Pons (tissue), 1 donor: ENCODE results near the gene HOXB2.
A peak's percentile ranks its signal among the peaks of the same experiment; 100 is the strongest.

Source experiments
- DNase-seq: peaks from one replicate; pipeline ENCODE4 v3.0.0-alpha.2; 2016; ENCODE audit warnings: low spot score

The HOXB2 gene

DNA sequence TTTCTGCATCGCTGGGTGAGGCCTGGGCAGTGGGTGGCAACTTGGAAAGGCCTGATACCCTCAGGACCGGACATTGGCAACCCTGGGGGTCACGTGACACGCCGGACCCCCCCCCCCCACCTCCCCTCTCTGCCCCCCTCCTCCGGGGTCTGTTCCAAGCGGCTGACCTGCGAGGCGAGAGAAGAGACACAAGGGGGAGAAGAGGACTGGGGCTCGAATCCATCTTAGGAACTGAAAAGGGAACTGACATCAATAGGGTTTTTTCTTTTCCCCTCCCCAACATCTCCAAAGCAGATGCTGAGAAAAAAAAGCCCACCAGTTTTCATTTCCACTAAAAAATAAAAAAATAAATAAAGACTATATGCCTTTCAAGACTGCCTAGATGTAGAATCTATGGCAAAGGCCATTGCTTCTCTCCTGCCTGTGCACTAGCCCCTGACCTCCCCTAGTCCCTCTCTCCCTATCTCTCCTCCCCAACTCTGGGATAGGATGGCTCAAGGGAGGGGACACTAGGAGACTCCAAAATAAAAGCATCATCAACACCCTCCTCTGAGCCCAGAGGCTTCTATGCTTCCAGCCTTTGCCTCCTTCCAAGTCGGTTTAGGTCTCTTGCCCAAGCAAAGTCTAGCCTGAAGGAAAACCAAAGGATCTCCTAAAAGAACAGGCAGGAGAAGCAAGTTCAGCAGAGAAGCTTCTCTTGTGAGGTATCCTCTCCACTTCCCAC, 7.7 kb upstream of the HOXB2 start:
- DNase-seq, result no peak

DNA sequence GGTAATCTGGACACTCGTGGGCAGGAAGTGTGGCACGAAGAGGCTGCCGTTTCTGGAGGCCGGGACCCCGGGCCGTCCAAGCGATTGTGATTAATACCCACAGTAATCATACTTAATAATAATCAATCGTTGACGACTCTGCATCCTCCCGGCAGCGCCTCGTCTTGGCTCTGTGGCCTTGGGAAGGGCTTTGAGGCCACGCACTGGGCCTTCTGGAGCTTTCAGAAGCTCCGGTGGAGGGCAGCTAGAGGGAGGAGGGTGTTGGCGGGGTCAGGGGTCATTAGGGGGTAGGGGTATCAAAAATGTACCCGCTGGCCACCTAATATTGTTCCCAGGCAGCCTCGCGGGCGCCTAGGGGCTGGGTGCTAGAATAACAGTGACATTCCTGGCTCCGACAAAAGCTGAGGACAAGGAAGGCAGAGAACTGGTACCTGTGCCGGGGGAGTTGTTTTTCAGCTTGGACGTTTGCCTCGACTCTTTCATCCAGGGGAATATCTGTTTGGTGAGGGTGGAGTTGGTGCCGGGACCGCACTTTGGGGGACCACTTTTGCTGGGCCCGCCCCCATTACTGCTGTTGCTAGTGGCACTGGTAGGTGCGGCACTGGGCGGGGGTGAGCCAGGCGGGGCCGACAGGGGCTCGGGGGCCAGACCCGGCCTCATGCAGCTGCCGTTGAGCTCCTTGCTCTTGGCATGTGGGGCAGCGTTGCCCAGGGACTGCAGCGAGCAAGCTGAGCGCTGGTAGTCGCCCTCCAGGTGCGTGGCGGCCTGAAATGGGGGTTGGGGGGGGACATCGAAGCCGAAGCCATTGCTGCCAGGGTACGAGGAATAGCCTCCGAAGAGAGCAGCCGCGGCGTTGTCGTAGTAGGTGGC, 6.9 kb upstream of the HOXB2 start:
- DNase-seq, result no peak

DNA sequence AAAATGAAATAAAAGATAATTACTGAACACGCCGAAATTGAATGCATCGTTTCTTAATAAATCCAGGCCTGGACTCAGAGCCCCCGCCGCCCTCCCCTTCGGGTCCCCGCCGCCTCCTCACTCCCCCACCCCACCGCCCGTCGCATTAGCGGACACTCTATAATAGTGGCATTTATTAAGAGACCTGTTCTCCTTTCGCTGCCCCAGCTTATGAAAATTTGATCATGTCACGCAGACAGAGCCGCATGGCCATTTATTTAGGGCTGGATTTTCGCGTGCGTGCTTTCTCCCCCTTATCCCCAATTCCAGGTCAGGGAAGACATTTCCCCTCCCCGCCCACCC, 6.3 kb upstream of the HOXB2 start:
- no peak for DNase-seq

DNA sequence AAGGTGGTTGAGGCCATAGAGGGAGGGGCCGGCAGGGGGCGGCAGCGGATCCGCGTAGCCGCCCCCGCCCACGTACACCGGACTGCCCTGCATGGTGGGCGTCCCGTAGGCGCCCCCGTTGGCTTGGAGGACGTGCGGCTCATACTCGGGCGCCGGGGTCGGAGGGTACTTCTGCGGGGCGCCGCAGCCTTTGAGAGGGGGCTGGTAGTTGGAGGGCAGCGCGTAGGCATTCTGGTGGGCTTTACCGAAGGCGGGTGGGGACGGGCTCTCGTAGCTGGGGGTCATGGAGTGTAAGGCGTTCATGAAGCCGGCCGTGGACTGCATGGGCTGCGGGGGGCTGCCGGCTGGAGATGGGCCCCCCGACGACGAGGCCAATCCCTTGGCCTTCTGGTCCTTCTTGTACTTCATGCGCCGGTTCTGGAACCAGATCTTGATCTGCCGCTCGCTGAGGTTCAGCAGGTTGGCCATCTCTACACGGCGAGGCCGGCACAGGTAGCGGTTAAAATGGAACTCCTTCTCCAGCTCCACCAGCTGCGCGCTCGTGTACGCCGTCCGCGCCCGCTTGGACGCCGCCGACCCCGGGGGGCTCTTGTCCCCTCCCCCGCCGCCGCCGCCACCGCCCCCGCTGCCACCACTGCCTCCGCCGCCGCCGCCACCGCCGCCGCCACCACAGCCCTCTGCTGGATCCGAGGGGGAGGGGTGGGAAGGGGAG, 5.7 kb upstream of the HOXB2 start:
- DNase-seq, result no peak

DNA sequence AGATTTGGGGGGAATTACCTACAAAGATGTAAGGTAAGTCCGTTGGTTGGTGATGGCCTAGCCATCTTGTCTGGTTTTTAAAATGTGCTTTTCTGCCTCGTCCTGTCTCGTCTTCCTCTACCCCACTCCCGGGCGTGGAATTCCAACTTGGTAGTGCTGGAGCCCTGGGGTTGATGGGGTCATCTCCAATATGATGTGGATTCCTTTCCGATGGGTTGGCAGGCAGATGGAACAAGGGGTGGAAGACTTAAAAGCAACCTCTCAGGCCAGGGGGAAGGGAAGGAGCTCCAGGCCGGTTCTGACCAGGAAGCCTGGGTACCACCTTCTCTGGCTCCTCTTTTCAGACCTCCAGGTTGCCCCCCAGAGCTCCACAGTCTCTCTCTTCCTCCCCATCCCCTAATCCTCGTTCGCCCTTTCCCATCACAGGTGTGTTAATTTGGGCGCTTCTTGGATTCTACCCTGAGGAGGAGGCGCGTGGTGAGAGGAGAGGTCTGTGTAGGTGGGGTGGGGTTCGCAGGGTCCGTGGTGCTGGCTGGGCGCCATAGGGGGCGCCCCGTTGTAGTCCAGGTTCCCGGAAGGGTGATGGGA, 5.1 kb upstream of the HOXB2 start:
- no peak for DNase-seq

DNA sequence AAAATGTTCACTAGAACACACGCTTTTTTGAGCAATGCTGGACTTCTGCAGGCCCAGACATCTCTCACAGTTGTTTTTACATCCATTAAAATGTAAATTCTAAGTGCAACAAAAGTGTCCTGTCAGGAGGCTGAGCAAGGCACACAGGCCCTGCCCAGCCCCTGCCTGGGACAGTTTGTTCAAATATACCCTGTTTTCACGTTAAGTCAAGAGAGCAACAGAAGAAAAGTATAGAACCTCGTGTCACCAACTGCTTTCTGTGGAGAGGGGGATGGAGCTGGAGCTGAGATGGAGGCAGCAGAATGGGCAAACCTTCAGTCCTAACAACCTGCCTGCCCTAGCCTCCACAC, 4.3 kb upstream of the HOXB2 start:
- no peak for DNase-seq

DNA sequence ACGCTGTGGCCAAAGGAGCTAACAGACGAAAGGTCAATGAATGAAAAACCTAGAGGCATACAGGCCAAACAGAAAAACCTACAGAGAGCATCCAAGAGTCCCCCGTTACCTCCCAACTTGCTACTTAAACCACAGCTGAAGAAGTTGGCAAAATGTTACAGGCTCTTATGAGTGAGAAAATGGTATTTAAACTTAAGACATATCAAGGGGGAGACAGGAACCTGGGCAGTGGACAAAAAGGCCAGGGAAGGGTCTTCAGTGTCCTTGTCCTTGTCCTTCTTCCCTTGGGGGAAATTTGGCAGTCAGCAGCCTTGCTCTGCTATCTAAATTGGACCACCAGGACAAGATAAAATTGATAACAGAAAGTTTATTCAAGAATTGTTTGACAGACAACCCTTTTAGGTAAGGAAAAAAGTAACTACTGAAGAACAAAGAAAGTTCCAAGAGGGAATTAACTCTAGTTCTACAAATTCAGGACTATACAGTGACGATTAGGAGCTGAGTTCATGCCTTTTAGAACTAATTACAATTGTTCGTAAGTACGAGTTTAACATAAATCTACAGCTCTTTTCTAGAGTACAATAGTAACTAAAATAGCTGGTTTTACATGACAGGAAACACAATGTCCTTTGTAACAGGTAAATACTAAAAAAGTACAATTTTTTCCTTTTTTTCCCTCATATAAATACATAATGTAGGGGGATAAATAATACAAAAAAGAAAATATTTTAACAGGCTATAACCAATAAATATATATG, 3.8 kb upstream of the HOXB2 start:
- DNase-seq, result no peak

DNA sequence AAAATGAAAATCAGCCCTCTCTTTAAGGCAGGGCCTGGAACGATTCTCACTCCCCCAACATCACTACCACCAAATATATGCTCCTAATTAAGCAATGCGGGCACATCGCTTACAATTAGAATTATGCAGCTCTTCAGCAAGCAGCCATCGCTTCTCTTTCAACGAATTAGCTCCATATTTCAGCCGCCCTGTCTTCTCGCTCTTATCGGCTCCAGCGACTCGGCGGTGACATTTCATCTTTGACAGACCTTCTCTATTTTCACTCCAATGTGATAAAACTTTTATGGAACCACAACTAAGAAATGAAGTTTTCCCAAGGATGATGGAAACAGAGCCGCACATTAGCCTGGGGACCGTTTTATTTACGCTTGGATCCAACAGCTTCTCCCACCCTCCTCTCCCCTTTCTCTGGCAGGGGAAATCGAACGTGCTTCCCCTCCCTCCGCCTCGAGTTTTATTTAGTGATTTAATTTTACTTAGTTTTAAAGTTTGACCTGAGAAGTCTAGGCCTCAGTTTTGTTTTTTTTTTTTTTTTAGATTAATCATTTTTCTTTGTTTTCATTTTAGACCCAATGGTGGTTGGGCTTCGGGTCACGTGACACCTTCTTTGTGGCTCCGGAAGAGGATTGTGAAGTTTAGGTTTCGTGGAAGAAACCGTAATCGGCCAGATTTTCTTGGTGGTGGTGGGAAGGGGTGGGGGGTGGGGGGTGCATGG, 3.1 kb upstream of the HOXB2 start:
- DNase-seq, result no peak

DNA sequence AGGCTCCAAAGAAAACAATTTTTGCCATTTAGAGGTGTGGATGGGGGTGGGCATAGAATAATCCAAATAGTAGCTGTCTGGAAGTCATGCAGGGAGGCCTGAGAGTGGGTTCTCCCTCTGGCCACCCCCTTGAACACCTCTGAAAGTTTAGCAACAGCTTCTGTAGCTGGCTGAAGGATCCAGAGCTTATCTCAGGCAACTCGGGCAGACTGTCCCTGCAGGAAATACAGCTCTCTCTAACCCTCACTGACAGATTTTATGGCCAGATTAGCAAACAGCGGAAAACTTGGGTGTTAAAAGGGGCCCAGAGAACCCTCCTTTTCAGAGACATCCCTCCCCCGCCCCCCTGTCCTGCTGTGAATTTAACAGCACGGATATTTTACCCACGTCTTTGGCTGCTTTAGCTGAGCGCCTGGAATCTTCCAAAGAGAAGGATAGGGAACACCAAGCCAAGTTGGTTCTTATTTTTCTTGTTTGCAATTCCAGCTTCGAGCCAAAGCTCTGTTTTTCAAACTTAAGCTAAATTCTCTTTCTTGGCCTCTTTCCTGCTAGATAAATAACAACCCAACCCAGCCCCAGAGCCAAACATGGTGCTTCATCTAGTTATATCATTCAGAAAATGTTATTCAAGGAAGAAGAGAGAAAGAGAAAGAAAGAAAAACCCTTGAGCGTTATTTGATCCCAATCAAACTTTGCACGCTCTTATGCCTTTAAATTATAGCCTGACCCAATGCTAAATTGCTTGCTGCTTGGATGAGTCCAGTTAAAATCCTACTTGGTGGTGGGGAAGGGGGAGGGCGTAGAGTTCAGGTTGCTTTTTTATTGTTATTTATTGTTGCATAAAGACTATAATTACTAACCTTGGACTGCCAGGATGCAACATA, 2.3 kb upstream of the HOXB2 start:
- DNase-seq, result peak; percentile 47

DNA sequence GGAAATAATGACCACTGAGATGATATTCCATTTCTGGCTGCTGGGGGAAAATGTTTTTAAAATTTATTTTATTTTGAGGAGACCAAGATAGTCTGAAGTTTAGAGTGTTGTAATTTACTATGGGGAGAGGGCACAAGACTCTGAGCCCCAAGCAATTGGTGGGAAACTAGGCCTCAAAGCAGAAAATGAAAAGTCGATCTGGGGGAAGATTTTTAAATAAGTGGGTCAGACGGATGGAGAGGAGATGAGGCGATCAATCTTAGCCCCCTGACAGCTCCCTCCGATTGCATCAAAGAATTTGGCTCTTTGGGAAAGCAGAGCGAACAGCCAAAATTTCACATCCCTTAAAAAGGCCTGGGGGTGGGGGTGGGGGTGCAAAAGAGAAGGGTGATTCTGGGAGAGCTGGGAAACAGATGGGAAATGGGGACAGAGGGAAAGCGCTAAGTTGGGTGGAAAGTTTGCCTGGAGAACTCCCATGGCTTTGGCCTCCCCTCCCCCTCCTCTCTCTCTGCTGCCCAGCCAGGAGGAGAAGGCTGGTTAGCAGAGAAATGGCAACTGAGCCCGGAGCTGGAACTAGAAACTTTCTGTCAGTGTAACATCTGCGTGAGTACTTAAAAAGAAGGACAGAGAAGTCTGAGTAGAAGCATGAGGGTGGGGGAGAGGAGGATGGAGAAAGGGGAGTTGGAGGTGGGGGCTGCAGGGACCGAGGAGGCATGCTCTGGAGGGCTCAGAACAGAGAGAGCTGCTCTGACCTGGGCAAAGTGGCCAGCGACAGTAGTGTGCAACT, 1.4 kb upstream of the HOXB2 start:
- no peak for DNase-seq

DNA sequence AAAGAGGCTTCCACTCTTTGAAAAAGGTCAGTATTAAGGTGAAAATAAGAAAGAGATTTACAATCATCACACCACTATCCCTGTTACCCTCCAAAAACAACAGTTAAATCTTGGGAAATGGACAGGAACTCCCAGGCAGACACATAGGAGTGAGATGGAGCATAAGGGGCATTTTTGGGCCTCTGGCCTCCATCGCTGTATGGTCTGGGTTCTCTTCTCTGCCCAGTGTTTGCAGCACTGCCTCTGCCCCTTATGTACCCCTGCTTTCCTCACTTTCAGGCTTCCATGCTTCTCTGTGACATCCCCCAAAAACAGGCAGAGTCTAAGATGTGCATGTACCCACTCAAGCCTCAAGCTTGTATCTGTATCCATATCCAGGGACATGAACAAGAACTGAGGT, 630 bp upstream of the HOXB2 start:
- DNase-seq, result no peak

DNA sequence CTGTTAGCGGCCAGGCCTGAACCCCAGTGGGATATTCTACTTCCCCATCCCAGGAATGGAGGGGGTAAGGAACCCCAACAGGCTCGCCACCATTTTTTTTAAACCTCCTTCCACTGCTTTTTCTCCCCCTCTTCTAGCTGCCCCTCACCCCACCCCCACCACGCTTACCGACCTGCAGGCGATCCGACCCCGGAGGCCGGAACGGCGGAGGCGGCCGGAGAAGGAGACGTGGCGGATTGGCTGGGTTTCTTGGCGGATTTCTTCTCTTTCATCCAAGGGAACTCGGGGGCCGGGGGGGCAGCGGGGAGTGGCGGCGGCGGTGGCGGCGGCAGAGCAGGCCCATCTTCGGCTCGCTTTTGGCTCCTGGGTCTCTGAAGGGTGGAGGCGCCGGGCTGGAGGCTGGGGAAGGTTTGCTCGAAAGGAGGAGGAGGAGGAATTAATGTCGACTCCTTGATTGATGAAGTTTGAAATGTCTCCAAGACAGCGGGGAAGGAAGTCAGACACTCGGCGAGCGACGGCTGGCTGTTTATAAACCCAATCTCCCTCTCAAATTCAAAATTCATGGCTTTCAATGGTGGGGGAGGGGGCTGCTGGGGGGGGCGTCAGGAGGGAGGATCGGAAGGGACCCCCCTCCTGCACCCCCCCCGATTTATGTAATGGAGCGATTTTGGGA, 424 bp downstream of the HOXB2 start:
- peak; percentile 48 for DNase-seq

DNA sequence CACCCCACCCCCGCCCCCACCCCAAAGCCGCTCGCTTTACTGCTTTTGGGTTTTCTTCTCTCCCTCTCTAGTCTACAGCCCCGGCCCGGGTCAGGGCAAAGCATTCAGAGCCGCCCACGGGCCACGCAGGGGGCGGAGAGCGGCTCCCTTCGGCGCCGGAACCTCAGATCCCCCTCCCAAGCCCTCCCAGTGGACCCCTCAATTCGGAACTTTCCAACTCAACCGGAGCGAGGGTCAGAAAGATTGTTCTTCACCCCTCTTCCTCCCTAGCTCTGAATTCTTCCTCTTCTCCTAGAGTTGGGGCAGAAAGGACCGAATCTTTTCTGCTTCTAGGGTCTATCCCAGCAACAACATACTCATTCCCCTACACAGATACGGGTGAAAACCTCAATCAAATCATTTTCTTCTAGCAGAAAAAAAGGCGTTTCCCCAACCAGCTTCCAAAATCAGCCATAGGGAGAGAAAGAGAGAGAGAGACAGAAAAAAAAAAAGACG, 1.0 kb downstream of the HOXB2 start:
- DNase-seq, result no peak

DNA sequence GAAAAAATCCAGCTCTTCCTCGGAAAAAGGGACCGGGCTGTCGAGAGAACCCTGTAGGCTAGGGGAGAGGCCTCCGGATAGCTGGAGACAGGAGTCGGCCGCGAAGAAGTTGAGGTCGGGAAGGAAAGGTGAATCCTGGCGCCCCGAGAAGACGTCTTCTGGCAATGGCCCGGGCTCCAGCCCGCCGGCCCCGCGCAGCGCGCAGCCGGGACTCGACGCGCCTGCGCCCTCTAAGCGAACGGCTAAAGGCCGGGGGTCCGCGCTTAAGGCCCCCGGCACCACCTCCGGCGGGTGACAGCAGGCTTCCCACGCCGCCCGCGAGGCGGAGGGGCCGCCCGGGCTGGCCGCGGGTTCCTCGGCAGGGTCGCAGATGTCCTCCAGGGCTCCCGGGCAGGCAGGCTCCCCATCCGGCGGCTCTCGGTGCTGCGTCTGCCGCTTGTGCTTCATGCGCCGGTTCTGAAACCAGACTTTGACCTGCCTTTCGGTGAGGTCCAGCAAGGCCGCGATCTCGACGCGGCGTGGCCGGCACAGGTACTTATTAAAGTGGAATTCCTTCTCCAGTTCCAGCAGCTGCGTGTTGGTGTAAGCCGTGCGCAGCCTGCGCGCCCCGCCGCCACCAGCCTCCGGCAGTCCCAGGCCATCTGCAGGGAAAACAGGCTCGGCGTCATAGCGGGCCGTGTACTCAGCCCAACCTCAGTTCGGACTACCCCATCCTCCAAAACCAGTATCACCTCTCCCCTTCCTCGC, 1.6 kb downstream of the HOXB2 start:
- no peak for DNase-seq

DNA sequence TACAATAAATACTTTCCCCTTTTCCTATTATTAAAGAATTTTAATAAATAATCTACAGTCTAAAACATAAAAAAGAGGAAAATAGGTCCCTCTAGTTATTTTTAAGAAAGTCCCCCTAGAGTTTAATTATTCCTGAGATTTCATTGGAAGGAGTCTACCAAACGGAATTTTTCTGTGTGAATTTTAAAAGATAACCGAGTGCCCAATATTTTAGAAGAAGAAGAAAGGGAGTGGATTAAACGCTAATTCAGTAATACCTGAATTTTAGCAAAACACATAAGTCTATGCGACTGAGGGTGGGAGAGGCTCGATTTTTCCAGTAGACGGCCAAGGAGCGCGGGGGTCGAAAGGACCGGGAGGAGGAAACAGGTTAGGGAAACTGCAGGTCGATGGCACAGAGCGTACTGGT, 2.2 kb downstream of the HOXB2 start:
- no peak for DNase-seq

DNA sequence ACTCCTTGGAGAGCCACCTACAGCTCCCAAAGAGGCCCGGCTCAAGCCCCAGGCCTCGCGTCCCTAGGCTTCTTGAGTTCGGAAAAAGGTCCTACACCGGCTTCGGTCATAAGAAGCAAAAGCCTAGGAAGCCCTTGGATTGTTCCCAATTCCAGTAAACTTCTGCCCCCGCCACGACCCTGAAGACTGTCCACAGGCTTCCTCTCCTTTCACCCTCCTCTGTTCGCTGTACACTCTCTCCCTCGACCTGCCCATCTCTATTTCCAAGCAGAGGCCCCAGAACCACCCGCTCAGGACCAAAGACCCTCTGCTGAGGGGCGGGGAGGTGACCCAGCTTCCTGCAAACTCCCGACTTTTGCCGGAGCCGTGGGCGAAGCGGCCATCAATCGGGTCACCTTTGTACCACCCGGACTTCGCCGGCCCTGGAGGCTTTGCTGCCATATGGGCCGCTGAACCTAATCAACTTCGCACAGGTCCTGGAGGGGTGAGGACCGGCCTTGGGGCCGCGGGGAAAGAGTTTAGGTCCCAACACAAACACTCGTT, 2.7 kb downstream of the HOXB2 start:
- DNase-seq, result no peak

DNA sequence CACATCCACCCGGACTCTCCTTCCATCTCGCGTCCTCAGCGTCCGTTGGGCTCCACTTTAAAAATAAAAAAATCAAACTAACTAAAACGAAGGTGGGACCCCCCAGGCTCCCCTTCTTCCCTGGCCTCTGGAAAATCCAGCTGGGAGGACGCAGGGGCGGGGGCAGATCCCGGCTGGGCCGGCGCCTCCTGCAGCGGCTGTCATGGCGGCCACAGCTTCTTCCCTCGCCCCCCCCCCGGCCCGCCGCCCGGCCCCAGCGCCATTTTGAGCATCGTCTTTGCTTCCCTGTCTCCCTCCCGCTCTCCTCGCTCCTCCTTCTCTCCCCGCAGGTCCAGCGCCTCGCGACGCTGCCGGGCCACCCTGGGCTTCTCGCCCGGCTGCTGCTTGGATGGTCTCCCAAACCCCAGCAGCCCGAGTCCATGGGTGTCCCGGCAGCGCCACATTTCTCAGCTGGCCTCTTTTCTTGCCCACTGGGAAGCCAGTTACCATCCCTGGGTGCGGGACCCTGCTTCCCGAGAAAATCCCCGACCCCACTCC, 3.3 kb downstream of the HOXB2 start:
- peak; percentile 51 for DNase-seq
